Trophoblast cell (in vitro differentiated cells and primary cell): Measurements from ENCODE around the gene INPPL1.

Experiments used
- DNase-seq, 2 donors: peaks; one replicate each; pipeline ENCODE4 v3.0.0-alpha.2; 2016
- H2AFZ ChIP-seq: 2 replicates; pipeline ENCODE4 v1.6.1; 2013; ENCODE audit warnings: low read length, moderate library complexity, mild to moderate bottlenecking; ENCODE audit not compliant: insufficient read depth, poor library complexity
- H2AK5ac ChIP-seq: 2 replicates; pipeline ENCODE4 v1.6.1; 2013; ENCODE audit warnings: mild to moderate bottlenecking, low read length
- H2BK120ac ChIP-seq: 2 replicates; pipeline ENCODE4 v1.6.1; 2013; ENCODE audit warnings: low read length, mild to moderate bottlenecking, moderate library complexity; ENCODE audit not compliant: insufficient read depth, poor library complexity
- H2BK12ac ChIP-seq: 2 replicates; pipeline ENCODE4 v1.6.1; 2013; ENCODE audit warnings: mild to moderate bottlenecking, low read length, moderate library complexity
- H2BK5ac ChIP-seq: 2 replicates; pipeline ENCODE4 v1.6.1; 2013; ENCODE audit warnings: low read length, low read depth, moderate library complexity, mild to moderate bottlenecking; ENCODE audit not compliant: poor library complexity
- H3K14ac ChIP-seq: 2 replicates; pipeline ENCODE4 v1.6.1; 2013; ENCODE audit warnings: mild to moderate bottlenecking, low read length
- H3K18ac ChIP-seq: 2 replicates; pipeline ENCODE4 v1.6.1; 2013; ENCODE audit warnings: mild to moderate bottlenecking, low read length
- H3K23ac ChIP-seq: 2 replicates; pipeline ENCODE4 v1.6.1; 2013; ENCODE audit warnings: low read length
- H3K27ac ChIP-seq: 2 replicates; pipeline ENCODE4 v1.5.1; 2013; ENCODE audit warnings: low read depth, mild to moderate bottlenecking, inconsistent platforms, low read length, moderate library complexity
- H3K27me3 ChIP-seq: 2 replicates; pipeline ENCODE4 v1.6.1; 2013; ENCODE audit warnings: inconsistent platforms, mild to moderate bottlenecking, low read length, moderate library complexity; ENCODE audit not compliant: insufficient read depth
- H3K36me3 ChIP-seq, 2 experiments: 1 replicate in 1 of 2; 2 replicates in 1 of 2; pipeline ENCODE4 v1.6.1; 2013; ENCODE audit warnings: low read length in 2 of 2, mild to moderate bottlenecking in 2 of 2, moderate library complexity in 1 of 2; ENCODE audit not compliant: insufficient read depth in 2 of 2, control insufficient read depth in 1 of 2
- H3K4ac ChIP-seq: 2 replicates; pipeline ENCODE4 v1.6.1; 2013; ENCODE audit warnings: low read depth, mild to moderate bottlenecking, low read length, moderate library complexity
- H3K4me1 ChIP-seq, 2 experiments: 1 replicate in 1 of 2; 2 replicates in 1 of 2; pipeline ENCODE4 v1.6.1; 2013; ENCODE audit warnings: low read length in 2 of 2, mild to moderate bottlenecking in 2 of 2, moderate library complexity in 1 of 2; ENCODE audit not compliant: insufficient read depth in 2 of 2, control insufficient read depth in 1 of 2
- H3K4me2 ChIP-seq: 2 replicates; pipeline ENCODE4 v1.6.1; 2013; ENCODE audit warnings: inconsistent platforms, mild to moderate bottlenecking, low read length, moderate library complexity
- H3K4me3 ChIP-seq: 2 replicates; pipeline ENCODE4 v1.5.1; 2013; ENCODE audit warnings: mild to moderate bottlenecking, low read depth, low read length, inconsistent platforms
- H3K79me1 ChIP-seq: one replicate; pipeline ENCODE4 v1.6.1; 2013; ENCODE audit warnings: low read length
- H3K79me2 ChIP-seq: 2 replicates; pipeline ENCODE4 v1.6.1; 2013; ENCODE audit warnings: low read length, mild to moderate bottlenecking; ENCODE audit not compliant: control insufficient read depth, insufficient read depth, poor library complexity
- H3K9ac ChIP-seq: 2 replicates; pipeline ENCODE4 v1.6.1; 2013; ENCODE audit warnings: mild to moderate bottlenecking, low read length
- H3K9me3 ChIP-seq: 2 replicates; pipeline ENCODE4 v1.6.1; 2013; ENCODE audit warnings: low read depth, mild to moderate bottlenecking, control low read depth, inconsistent platforms, low read length; ENCODE audit not compliant: insufficient read depth
- H4K12ac ChIP-seq: 2 replicates; pipeline ENCODE4 v1.6.1; 2013; ENCODE audit warnings: low read depth, mild to moderate bottlenecking, low read length, moderate library complexity
- H4K8ac ChIP-seq: 2 replicates; pipeline ENCODE4 v1.6.1; 2013; ENCODE audit warnings: low read depth, mild to moderate bottlenecking, low read length, moderate library complexity
- H4K91ac ChIP-seq: one replicate; pipeline ENCODE4 v1.6.1; 2013; ENCODE audit warnings: low read depth, mild to moderate bottlenecking, low read length, moderate library complexity
- WGBS: extraction: QIAGEN DNeasy Blood & Tissue Kit; methylation state at CpG from one replicate; pipeline ENCODE4 v1.1.7; 2013; ENCODE audit warnings: missing lambda C conversion rate; ENCODE audit not compliant: insufficient read length, insufficient coverage; ENCODE audit errors: extremely low coverage; 5-methylcytosine and 5-hydroxymethylcytosine counted together

The INPPL1 gene

DNA sequence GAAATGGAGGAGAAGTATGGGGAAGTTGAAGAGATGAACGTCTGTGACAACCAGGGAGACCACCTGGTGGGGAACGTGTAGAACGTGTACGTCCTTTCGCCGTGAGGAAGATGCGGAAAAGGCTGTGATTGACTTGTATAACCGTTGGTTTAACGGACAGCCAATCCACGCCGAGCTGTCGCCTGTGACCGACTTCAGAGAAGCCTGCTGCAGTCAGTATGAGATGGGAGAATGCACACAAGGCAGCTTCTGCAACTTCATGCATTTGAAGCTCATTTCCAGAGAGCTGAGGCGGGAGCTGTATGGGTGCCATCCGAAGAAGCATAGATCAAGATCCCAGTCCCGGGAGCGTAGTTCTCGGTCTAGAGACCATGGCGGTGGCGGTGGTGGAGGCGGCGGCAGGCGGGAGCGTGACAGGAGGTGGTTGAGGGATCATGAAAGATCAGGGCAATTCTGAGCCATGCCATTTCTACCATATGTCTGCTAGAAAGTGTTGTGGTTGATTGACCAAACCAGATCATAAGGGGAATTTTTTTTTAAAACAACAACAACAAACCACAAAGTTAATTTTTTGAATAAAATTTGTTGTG lies 56.3 kb downstream of the INPPL1 start:
- Histone ChIP-seq H3K18ac (no peak overlapping the region), H2BK120ac (no peak overlapping the region), H3K27ac (no peak overlapping the region), H2AFZ (no peak overlapping the region), H2AK5ac (no peak overlapping the region), H2BK12ac (no peak overlapping the region), H3K4me1 (no peaks in the 10 kb centered on the region), H4K12ac (no peak overlapping the region), H3K27me3 (no peaks in the 10 kb centered on the region), H3K23ac (no peak overlapping the region), H3K36me3 (no peaks in the 10 kb centered on the region), H3K9ac (no peak overlapping the region), H3K4me2 (no peak overlapping the region), H3K4ac (no peak overlapping the region), H2BK5ac (no peak overlapping the region), H3K14ac (no peak overlapping the region), H3K79me1 (no peaks in the 10 kb centered on the region), H4K91ac (no peak overlapping the region), H3K4me3 (no peak overlapping the region), H4K8ac (no peak overlapping the region), H3K79me2 (no peaks in the 10 kb centered on the region), H3K9me3 (peaks cover 3% of the 10 kb centered on the region)
- no CpG with 5 or more reads among the region's 24 CpGs for WGBS
- DNase-seq, result no peak

DNA sequence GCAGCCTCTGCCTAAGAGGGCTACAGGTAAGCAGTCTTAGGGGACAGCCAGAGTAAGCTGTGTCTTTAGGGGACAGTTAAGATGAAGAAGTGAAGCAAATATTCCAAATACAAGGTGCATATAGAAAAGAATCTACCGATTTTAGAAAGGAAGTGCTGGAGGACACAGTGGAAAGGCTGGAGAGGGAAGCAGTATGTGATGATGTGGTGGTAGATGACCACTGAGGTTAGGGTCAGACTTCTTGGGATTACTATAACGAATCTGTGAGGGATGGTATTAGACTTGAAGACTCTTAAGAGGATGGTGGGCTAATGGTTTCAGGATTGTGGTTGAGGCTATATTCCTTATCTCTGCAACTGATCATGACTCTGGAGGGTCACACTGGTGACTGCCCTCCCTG lies 59.4 kb downstream of the INPPL1 start:
- Histone ChIP-seq H3K18ac (no peak overlapping the region), H2BK120ac (no peak overlapping the region), H3K4me1 (no peaks in the 10 kb centered on the region), H3K27ac (no peak overlapping the region), H3K27me3 (no peaks in the 10 kb centered on the region), H2BK12ac (no peak overlapping the region), H3K4me2 (no peak overlapping the region), H4K8ac (no peak overlapping the region), H4K91ac (no peak overlapping the region), H3K14ac (no peak overlapping the region), H3K4ac (no peak overlapping the region), H3K9me3 (no peaks in the 10 kb centered on the region), H2AK5ac (no peak overlapping the region), H3K23ac (no peak overlapping the region), H3K4me3 (no peak overlapping the region), H3K79me2 (no peaks in the 10 kb centered on the region), H2AFZ (no peak overlapping the region), H3K79me1 (no peaks in the 10 kb centered on the region), H4K12ac (no peak overlapping the region), H3K36me3 (no peaks in the 10 kb centered on the region), H2BK5ac (no peak overlapping the region), H3K9ac (no peak overlapping the region)
- no peak for DNase-seq
- no CpG with 5 or more reads among the region's 2 CpGs for WGBS

DNA sequence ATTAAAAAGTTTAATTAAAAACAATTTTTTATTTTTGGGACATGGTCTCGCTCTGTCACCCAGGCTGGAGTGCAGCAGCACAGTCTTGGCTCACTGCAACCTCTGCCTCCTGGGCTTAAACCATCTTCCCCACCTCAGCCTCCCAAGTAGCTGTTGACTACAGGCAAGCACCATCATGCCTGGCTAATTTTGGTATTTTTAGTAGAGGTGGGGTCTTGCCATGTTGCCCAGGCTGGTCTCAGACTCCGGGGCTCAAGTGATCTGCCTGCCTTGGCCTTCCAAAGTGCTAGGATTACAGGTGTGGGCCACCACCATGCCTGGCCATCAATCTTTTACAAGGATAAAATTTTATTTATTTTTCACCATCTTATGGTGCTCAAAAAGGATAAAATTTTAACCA lies 62.7 kb downstream of the INPPL1 start:
- Histone ChIP-seq H3K9ac (no peak overlapping the region), H3K4ac (no peak overlapping the region), H3K27ac (no peak overlapping the region), H3K36me3 (peaks cover 3 to 4% of the 10 kb centered on the region in 2 experiments), H3K79me1 (no peaks in the 10 kb centered on the region), H3K23ac (no peak overlapping the region), H2AFZ (no peak overlapping the region), H3K4me3 (no peak overlapping the region), H3K4me2 (no peak overlapping the region), H4K12ac (no peak overlapping the region), H2BK5ac (no peak overlapping the region), H3K14ac (no peak overlapping the region), H3K18ac (no peak overlapping the region), H4K8ac (no peak overlapping the region), H2BK12ac (no peak overlapping the region), H3K9me3 (no peaks in the 10 kb centered on the region), H3K4me1 (peaks cover 3% of the 10 kb centered on the region in 2 experiments), H2BK120ac (no peak overlapping the region), H3K27me3 (no peaks in the 10 kb centered on the region), H3K79me2 (no peaks in the 10 kb centered on the region), H4K91ac (no peak overlapping the region), H2AK5ac (no peak overlapping the region)
- WGBS, result no CpG with 5 or more reads among the region's 2 CpGs
- DNase-seq, result no peak
